Stomach (tissue), 9 donors: ENCODE measurements around the gene VIT. TPM values are rescaled to one million over a fixed set of nuclear protein-coding genes. Genes with fewer than 3 reads are reported as not detected.

Source experiments
- DNase-seq, 2 donors: peaks; one replicate each; pipeline versions ENCODE4 v3.0.0 to v3.0.0-alpha.2; 2013 to 2019
- H3K27ac ChIP-seq, 5 donors: fragments of 200-600 bp in 4 of 5; sonication (generic) in 4 of 5; one replicate each; pipeline ENCODE4 v1.5.1; 2013 to 2019; ENCODE audit warnings: mild to moderate bottlenecking in 1 of 5, moderate library complexity in 1 of 5
- H3K27me3 ChIP-seq, 3 donors: fragments of 200-600 bp; sonication (generic); one replicate each; pipeline ENCODE4 v1.5.1; 2017 to 2019; ENCODE audit warnings: mixed run types in 1 of 3
- H3K36me3 ChIP-seq, 4 donors: fragments of 200-600 bp; sonication (generic); 1 replicate in 3 of 4; 2 replicates in 1 of 4; pipeline ENCODE4 v1.5.1; 2016 to 2019
- H3K4me1 ChIP-seq, 4 donors: fragments of 200-600 bp; sonication (generic); one replicate each; pipeline ENCODE4 v1.5.1; 2016 to 2019
- H3K4me3 ChIP-seq, 4 donors: fragments of 200-600 bp; sonication (generic) in 3 of 4; one replicate each; pipeline ENCODE4 v1.5.1; 2016 to 2019; ENCODE audit warnings: mild to moderate bottlenecking in 1 of 4
- H3K9me3 ChIP-seq, 4 donors: fragments of 200-600 bp; sonication (generic); one replicate each; pipeline ENCODE4 v1.5.1; 2016 to 2019
- CTCF ChIP-seq, 7 experiments: fragments of 450-650 bp in 4 of 7; fragments of 200-600 bp in 3 of 7; sonication (generic) in 3 of 7; IDR thresholded peaks; one replicate each; pipeline ENCODE4 v1.5.1; 2016 to 2019; ENCODE audit warnings: antibody characterized with exemption in 7 of 7, control low read depth in 2 of 7, mild to moderate bottlenecking in 1 of 7
- EP300 ChIP-seq: sonication (generic); formaldehyde crosslinking; IDR thresholded peaks from one replicate; pipeline ENCODE4 v1.6.1; 2017; ENCODE audit warnings: antibody characterized with exemption
- POLR2A ChIP-seq, 4 donors: fragments of 450-650 bp; IDR thresholded peaks; one replicate each; pipeline ENCODE4 v1.6.1; 2016; ENCODE audit warnings: antibody characterized with exemption in 4 of 4, control low read depth in 2 of 4, mild to moderate bottlenecking in 1 of 4, moderate library complexity in 1 of 4
- POLR2AphosphoS5 ChIP-seq, 3 donors: sonication (generic); formaldehyde crosslinking; IDR thresholded peaks; one replicate each; pipeline ENCODE4 v1.6.1; 2016; ENCODE audit warnings: antibody characterized with exemption in 3 of 3
- WGBS, 5 donors: extraction: QIAGEN DNeasy Blood & Tissue Kit in 3 of 5; methylation state at CpG; one replicate each; pipeline versions ENCODE4 v1.1.5 to v1.1.7; 2013 to 2018; 5-methylcytosine and 5-hydroxymethylcytosine counted together
- intact Hi-C: fragments of 100-400 bp; cut with DNase I; formaldehyde crosslinking; loops from one replicate; pipeline ENCODE4 v1.15.1; 2023; ENCODE audit warnings: low total_unique reads
- polyA plus RNA-seq, 3 donors: library from polyadenylated mRNA; stranded (reverse); fragments of 200-250 nt; gene quantifications; one replicate each; pipeline ENCODE4 v1.2.3, GENCODE V29; 2013
- total RNA-seq, 5 donors: library from RNA; depleted of rRNA; stranded (reverse); fragments of >200 nt; gene quantifications; one replicate each; pipeline versions ENCODE4 v1.1.0 to v1.2.3, GENCODE V29; 2014 to 2016
- donor health status: healthy with polysubstance abuse.
- donor health status: Bipolar disorder and iron deficiency.
- donor health status: healthy.

VIT gene
- total and polyA plus RNA-seq, 8 donors, result 0.12 to 9.1 (median 2.0) TPM; not detected in 2

GRCh38 chr2:36705326-36706020 lies 9.0 kb downstream of the VIT start:
- WGBS, 5 donors, result 85 to 88% (median 87%) methylated on average over 9 of the region's 9 CpGs
- H3K9me3 ChIP-seq, result peaks cover 0 to 4% (median 1%) of the 10 kb centered on the region in 4 donors
- no peaks in the 10 kb centered on the region for H3K27me3 ChIP-seq
- H3K27ac ChIP-seq, result peak overlapping the region in 1 of 5 donors; percentile 14
- TF ChIP-seq CTCF (IDR thresholded peaks at IDR 0.05) (no peak), EP300 (no peak), POLR2AphosphoS5 (IDR thresholded peaks at IDR 0.05) (no peak), POLR2A (IDR thresholded peaks at IDR 0.05) (no peak)
- intact Hi-C loops, result no loop called here
- H3K4me3 ChIP-seq, result no peak overlapping the region
- no peaks in the 10 kb centered on the region for H3K4me1 ChIP-seq
- DNase-seq, result no peak
- no peaks in the 10 kb centered on the region for H3K36me3 ChIP-seq

GRCh38 chr2:36706021-36706876 lies 9.7 kb downstream of the VIT start:
- TF ChIP-seq EP300 (no peak), POLR2AphosphoS5 (IDR thresholded peaks at IDR 0.05) (no peak), CTCF (IDR thresholded peaks at IDR 0.05) (no peak), POLR2A (IDR thresholded peaks at IDR 0.05) (no peak)
- Histone ChIP-seq H3K4me1 (no peaks in the 10 kb centered on the region), H3K27ac (no peak overlapping the region), H3K27me3 (no peaks in the 10 kb centered on the region), H3K4me3 (no peak overlapping the region), H3K9me3 (peaks cover 5 to 11% (median 8%) of the 10 kb centered on the region in 4 donors), H3K36me3 (no peaks in the 10 kb centered on the region)
- DNase-seq, result no peak
- WGBS, 5 donors, result 67 to 89% (median 79%) methylated on average over 5 of the region's 5 CpGs
- intact Hi-C loops, result no loop called here

GRCh38 chr2:36707050-36707449 lies 10.5 kb downstream of the VIT start:
- 81 to 94% (median 90%) methylated on average over 5 of the region's 5 CpGs for WGBS, 5 donors
- Histone ChIP-seq H3K9me3 (peaks cover 5 to 14% (median 9%) of the 10 kb centered on the region in 4 donors), H3K36me3 (no peaks in the 10 kb centered on the region), H3K4me3 (no peak overlapping the region), H3K27ac (no peak overlapping the region), H3K27me3 (no peaks in the 10 kb centered on the region), H3K4me1 (no peaks in the 10 kb centered on the region)
- intact Hi-C loops, result no loop called here
- TF ChIP-seq EP300, result no peak
- no peak for TF ChIP-seq CTCF (IDR thresholded peaks at IDR 0.05)
- no peak for TF ChIP-seq POLR2A (IDR thresholded peaks at IDR 0.05)
- no peak for TF ChIP-seq POLR2AphosphoS5 (IDR thresholded peaks at IDR 0.05)
- DNase-seq, result no peak

GRCh38 chr2:36708041-36708741 lies 11.7 kb downstream of the VIT start:
- Histone ChIP-seq H3K27ac (no peak overlapping the region), H3K27me3 (no peaks in the 10 kb centered on the region), H3K36me3 (no peaks in the 10 kb centered on the region), H3K4me3 (no peak overlapping the region), H3K9me3 (peaks cover 5 to 14% (median 9%) of the 10 kb centered on the region in 4 donors), H3K4me1 (no peaks in the 10 kb centered on the region)
- intact Hi-C loops, result no loop called here
- TF ChIP-seq CTCF (IDR thresholded peaks at IDR 0.05) (no peak), EP300 (no peak), POLR2A (IDR thresholded peaks at IDR 0.05) (no peak), POLR2AphosphoS5 (IDR thresholded peaks at IDR 0.05) (no peak)
- peak in 1 of 2 donors; percentile 37 for DNase-seq
- 68 to 81% (median 70%) methylated on average over 8 of the region's 8 CpGs for WGBS, 5 donors
